Colonic mucosa (tissue), 4 donors: ENCODE results near the gene LRRN2. TPM values are rescaled to one million over a fixed set of nuclear protein-coding genes. Genes with fewer than 3 reads are reported as not detected.

Source experiments
- DNase-seq: peaks from one replicate; pipeline ENCODE4 v3.0.0-alpha.2; 2020
- H3K27ac ChIP-seq: fragments of 200-600 bp; one replicate; pipeline ENCODE4 v1.8.0; 2021
- H3K27me3 ChIP-seq: fragments of 200-600 bp; one replicate; pipeline ENCODE4 v1.8.0; 2021
- H3K36me3 ChIP-seq: fragments of 200-600 bp; one replicate; pipeline ENCODE4 v1.8.0; 2021
- H3K4me1 ChIP-seq: fragments of 200-600 bp; one replicate; pipeline ENCODE4 v1.8.0; 2021; ENCODE audit warnings: mild to moderate bottlenecking
- H3K4me3 ChIP-seq: fragments of 200-600 bp; one replicate; pipeline ENCODE4 v1.8.0; 2021
- H3K9ac ChIP-seq, 2 donors: one replicate each; pipeline ENCODE4 v1.7.0; 2013; ENCODE audit warnings: control low read depth in 2 of 2, low read depth in 2 of 2, low read length in 2 of 2
- H3K9me3 ChIP-seq: fragments of 200-600 bp; one replicate; pipeline ENCODE4 v1.8.0; 2021
- CTCF ChIP-seq: fragments of 200-600 bp; IDR thresholded peaks from one replicate; pipeline ENCODE4 v1.8.0; 2022; ENCODE audit warnings: antibody characterized with exemption, mild to moderate bottlenecking
- intact Hi-C: fragments of 100-400 bp; cut with DNase I; formaldehyde crosslinking; loops from one replicate; pipeline ENCODE4 v1.14.1; 2022
- total RNA-seq, 2 donors: library from RNA; stranded (reverse); fragmentation: NEBNext Ultra II Directional in 1 of 2; extraction: Animal tissue kit (Norgen Biotek cat#: 25700) in 1 of 2; gene quantifications; one replicate each; pipeline ENCODE4 v1.2.1, GENCODE V29; 2021
- donor health status: healthy.
- donor health status: DM: no; HTN: no; CAD: no.
- donor health status: DM: no; HTN: no; CAD: no.

The LRRN2 gene
- total RNA-seq, 2 donors from 2014 or later: 13.1 to 13.9 TPM

GRCh38 chr1:204711103-204711946 is 25.8 kb upstream of the LRRN2 start:
- Histone ChIP-seq H3K4me1 (peaks cover 3% of the 10 kb centered on the region), H3K9ac (no peak overlapping the region), H3K4me3 (no peak overlapping the region), H3K27me3 (no peaks in the 10 kb centered on the region), H3K27ac (peak overlapping the region; percentile 39), H3K9me3 (no peaks in the 10 kb centered on the region), H3K36me3 (no peaks in the 10 kb centered on the region)
- DNase-seq: no peak
- no peak for TF ChIP-seq CTCF
- intact Hi-C loops: no loop called here

- TF ChIP-seq CTCF: no peak
Observed at GRCh38 chr1:204709960-204710912, 24.7 kb upstream of the LRRN2 start.

GRCh38 chr1:204709021-204709420 is 23.5 kb upstream of the LRRN2 start:
- Histone ChIP-seq H3K27ac (no peak overlapping the region), H3K27me3 (no peaks in the 10 kb centered on the region), H3K9ac (no peak overlapping the region), H3K36me3 (no peaks in the 10 kb centered on the region), H3K4me3 (no peak overlapping the region), H3K4me1 (peaks cover 3% of the 10 kb centered on the region), H3K9me3 (no peaks in the 10 kb centered on the region)
- DNase-seq: no peak
- no peak for TF ChIP-seq CTCF
- intact Hi-C loops: no loop called here

More at GRCh38 chr1:204709960-204710912, 24.7 kb upstream of the LRRN2 start:
- H3K9ac ChIP-seq: no peak overlapping the region
- intact Hi-C loops: no loop called here
- DNase-seq: no peak
- no peaks in the 10 kb centered on the region for H3K9me3 ChIP-seq
- peaks cover 3% of the 10 kb centered on the region for H3K4me1 ChIP-seq
- no peaks in the 10 kb centered on the region for H3K27me3 ChIP-seq
- H3K4me3 ChIP-seq: no peak overlapping the region
- H3K27ac ChIP-seq: no peak overlapping the region
- no peaks in the 10 kb centered on the region for H3K36me3 ChIP-seq

- TF ChIP-seq CTCF: no peak
- Histone ChIP-seq H3K27ac (no peak overlapping the region), H3K27me3 (no peaks in the 10 kb centered on the region), H3K9me3 (no peaks in the 10 kb centered on the region), H3K9ac (no peak overlapping the region), H3K36me3 (no peaks in the 10 kb centered on the region), H3K4me1 (no peaks in the 10 kb centered on the region), H3K4me3 (no peak overlapping the region)
- intact Hi-C loops: no loop called here
- DNase-seq: no peak
Observed at GRCh38 chr1:204706838-204707509, 21.4 kb upstream of the LRRN2 start.
